Cerebellar cortex (tissue), 1 donor: ENCODE data around the gene OR11H1.
"Not testable (repeated sequence)": the region's sequence is repeated elsewhere in the genome, so short reads cannot be mapped to it uniquely, and the experiment has no call there.

ENCODE experiments used
- DNase-seq: peaks from one replicate; pipeline ENCODE4 v3.0.0-alpha.2; 2015; ENCODE audit warnings: low spot score

OR11H1 gene, protein sequence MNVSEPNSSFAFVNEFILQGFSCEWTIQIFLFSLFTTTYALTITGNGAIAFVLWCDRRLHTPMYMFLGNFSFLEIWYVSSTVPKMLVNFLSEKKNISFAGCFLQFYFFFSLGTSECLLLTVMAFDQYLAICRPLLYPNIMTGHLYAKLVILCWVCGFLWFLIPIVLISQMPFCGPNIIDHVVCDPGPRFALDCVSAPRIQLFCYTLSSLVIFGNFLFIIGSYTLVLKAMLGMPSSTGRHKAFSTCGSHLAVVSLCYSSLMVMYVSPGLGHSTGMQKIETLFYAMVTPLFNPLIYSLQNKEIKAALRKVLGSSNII

DNA sequence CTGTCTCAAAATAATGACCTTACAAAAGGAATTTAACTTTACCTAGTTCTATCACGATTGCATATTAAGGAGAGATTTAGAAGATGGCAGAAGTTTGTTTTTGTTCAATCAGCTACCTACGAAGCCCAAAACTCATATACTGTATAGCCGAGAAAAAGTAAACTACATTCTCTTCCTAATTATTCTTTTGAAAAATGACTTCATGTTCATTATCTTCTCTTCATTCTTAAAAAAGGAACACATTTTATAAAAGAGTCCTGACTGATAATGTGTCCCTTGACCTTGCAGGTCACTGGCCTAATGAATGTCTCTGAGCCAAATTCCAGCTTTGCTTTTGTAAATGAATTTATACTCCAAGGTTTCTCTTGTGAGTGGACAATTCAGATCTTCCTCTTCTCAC lies at the start of gene OR11H1:
OR11H1 (plus strand) TSS at position 301 of the 400 bp plus-strand sequence; CDS start at position 301, 0 bp downstream.
- not testable (repeated sequence) for DNase-seq

GRCh38 chr22:15509967-15510366 lies 18.0 kb upstream of the OR11H1 start:
- DNase-seq = not testable (repeated sequence)

- DNase-seq = not testable (repeated sequence)
Observed at GRCh38 chr22:15515896-15516295, 12.1 kb upstream of the OR11H1 start.

GRCh38 chr22:15553767-15554166 lies 25.8 kb downstream of the OR11H1 start:
- not testable (repeated sequence) for DNase-seq

DNA sequence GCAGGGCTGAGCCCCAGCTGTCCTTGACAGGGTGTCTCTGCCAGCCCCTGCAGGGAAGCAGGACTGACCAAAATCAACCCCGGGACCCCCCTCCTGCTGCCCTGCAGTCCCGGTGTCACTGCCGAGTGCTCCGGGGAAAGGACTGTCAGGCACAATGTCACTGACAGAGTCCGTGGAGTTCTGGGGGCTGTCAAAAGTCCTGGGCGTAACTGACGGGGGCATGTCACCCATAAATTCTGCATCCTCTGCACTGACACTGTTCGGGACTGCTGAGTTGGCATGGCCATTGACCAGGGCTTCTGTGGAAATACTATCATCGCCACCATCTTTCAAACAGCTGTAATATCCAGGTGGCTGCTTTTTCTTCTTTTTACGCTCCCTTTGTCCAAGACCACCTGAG lies 35.5 kb downstream of the OR11H1 start:
- not testable (repeated sequence) for DNase-seq

GRCh38 chr22:15565063-15565462 lies 37.1 kb downstream of the OR11H1 start:
- DNase-seq = not testable (repeated sequence)
